Measurements from ENCODE around the gene LRRC37B. TPM values are rescaled to one million over a fixed set of nuclear protein-coding genes. Genes with fewer than 3 reads are reported as not detected.

Gene LRRC37B
- total RNA-seq, 4 donors from 2014 or later: 7.5 to 15.4 (median 11.4) TPM

DNA sequence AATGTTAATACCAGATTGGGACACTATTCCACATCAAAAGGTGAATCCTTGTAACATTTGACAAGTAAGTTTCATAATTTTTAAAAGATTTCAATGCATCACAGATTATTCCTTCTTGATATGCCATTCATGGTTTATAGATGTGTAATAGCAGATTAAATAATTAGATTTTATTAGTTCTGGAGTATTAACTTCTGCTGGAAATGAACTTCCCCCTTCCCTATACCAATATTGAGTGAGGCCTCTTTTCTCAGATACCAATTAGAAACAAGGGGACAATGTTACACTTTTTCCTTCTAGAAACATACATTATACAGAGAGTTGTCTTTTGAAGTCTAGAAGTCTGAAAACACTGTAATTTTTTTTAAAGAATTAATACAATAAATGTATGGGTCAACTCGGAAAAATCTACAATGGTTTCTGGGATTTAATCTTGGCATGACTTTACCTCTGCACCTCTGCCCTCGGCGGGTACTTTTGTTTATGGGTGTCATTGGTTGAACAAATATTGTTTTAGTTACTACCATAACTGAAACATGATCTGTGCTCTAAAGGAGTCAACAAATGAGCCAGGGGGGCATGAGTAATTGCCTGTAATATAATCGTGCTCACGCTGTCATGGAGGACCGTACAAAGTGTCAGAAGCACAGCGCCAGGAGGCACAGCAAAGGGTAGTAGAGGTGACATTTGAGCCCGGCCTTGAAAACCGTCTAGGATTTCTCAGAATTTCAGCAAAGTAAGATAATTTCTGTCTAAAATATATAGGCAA, 8.2 kb downstream of the LRRC37B start:
- DNase-seq (ENCODE audit: extremely low spot score): no peak
- TF ChIP-seq POLR2AphosphoS5 (IDR thresholded peaks at IDR 0.05) (no peak), POLR2A (IDR thresholded peaks at IDR 0.05; ENCODE audit: low read depth) (no peak), EP300 (IDR thresholded peaks at IDR 0.05) (no peak)
- TF ChIP-seq, protein P1, sequence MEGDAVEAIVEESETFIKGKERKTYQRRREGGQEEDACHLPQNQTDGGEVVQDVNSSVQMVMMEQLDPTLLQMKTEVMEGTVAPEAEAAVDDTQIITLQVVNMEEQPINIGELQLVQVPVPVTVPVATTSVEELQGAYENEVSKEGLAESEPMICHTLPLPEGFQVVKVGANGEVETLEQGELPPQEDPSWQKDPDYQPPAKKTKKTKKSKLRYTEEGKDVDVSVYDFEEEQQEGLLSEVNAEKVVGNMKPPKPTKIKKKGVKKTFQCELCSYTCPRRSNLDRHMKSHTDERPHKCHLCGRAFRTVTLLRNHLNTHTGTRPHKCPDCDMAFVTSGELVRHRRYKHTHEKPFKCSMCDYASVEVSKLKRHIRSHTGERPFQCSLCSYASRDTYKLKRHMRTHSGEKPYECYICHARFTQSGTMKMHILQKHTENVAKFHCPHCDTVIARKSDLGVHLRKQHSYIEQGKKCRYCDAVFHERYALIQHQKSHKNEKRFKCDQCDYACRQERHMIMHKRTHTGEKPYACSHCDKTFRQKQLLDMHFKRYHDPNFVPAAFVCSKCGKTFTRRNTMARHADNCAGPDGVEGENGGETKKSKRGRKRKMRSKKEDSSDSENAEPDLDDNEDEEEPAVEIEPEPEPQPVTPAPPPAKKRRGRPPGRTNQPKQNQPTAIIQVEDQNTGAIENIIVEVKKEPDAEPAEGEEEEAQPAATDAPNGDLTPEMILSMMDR (IDR thresholded peaks at IDR 0.05): no peak
- Histone ChIP-seq H3K27ac (replicated peaks in 1 of 4) (no peak overlapping the region), H3K9me3 (no peaks in the 10 kb centered on the region), H3K4me3 (no peak overlapping the region), H3K27me3 (no peaks in the 10 kb centered on the region), H3K36me3 (peaks cover 0 to 26% (median under 1%) of the 10 kb centered on the region in 4 donors), H3K4me1 (peaks cover 0 to 10% (median 4%) of the 10 kb centered on the region in 4 donors)
- WGBS: 79% methylated on average over 9 of the region's 9 CpGs
- intact Hi-C loops (cut with DNase I): no loop called here

DNA sequence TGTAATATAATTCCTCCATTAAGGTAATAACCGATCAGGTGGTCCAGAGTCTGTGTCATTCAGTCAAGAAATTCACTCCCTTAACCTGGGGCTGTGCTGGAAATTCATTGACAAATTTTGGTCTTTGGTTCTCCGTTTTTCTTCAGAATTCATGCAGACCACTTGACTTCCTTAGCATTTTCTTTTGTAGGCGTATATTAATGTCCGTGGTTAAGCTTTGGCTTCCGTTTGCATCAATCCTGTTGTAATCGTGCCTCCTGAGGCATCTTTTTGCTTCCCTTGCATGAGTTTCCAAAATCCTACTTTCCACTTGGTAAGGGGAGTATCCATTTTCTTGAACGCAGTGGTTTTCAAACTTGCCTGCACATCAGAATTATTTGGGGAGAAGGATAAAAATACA, 9.0 kb downstream of the LRRC37B start:
- no peaks in the 10 kb centered on the region for H3K9me3 ChIP-seq
- DNase-seq (ENCODE audit: extremely low spot score): no peak
- TF ChIP-seq, protein P1 (IDR thresholded peaks at IDR 0.05): no peak
- TF ChIP-seq EP300 (IDR thresholded peaks at IDR 0.05): no peak
- peaks cover 0 to 33% (median 6%) of the 10 kb centered on the region in 4 donors for H3K36me3 ChIP-seq
- H3K27me3 ChIP-seq: no peaks in the 10 kb centered on the region
- 84% methylated on average over 7 of the region's 7 CpGs for WGBS
- H3K4me1 ChIP-seq: peaks cover 3 to 14% (median 9%) of the 10 kb centered on the region in 4 donors
- intact Hi-C loops (cut with DNase I): no loop called here
- no peak overlapping the region for H3K4me3 ChIP-seq
- no peak overlapping the region for H3K27ac ChIP-seq (replicated peaks in 1 of 4)

DNA sequence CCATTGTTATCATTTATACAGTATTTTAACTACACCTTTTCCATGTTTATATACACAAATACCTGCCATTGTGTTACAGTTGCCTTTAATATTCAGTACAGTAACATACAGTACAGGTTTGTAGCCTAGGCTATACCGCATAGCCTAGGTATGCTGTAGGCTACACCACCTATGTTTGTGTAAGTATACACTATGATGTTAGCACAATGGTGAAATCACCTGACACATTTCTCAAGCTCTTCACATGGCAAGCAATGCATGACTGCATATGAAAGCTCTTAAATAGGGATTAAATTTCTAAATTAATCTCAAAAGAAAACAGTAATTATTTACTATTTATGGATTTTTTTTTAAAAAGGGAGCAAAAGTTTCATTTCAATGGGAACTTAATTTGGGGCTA, 12.0 kb downstream of the LRRC37B start:
- Histone ChIP-seq H3K4me1 (peaks cover 3 to 9% (median 8%) of the 10 kb centered on the region in 4 donors), H3K4me3 (no peak overlapping the region), H3K36me3 (peaks cover 5 to 48% (median 17%) of the 10 kb centered on the region in 4 donors), H3K27ac (replicated peaks in 1 of 4) (no peak overlapping the region), H3K9me3 (no peaks in the 10 kb centered on the region), H3K27me3 (no peaks in the 10 kb centered on the region)
- intact Hi-C loops (cut with DNase I): no loop called here
- no peak for DNase-seq (ENCODE audit: extremely low spot score)
- TF ChIP-seq POLR2A (IDR thresholded peaks at IDR 0.05; ENCODE audit: low read depth): no peak
- no peak for TF ChIP-seq POLR2AphosphoS5 (IDR thresholded peaks at IDR 0.05)
- TF ChIP-seq, protein P1 (IDR thresholded peaks at IDR 0.05): no peak
- no peak for TF ChIP-seq EP300 (IDR thresholded peaks at IDR 0.05)
- WGBS: 100% methylated on average over 1 of the region's 1 CpG

DNA sequence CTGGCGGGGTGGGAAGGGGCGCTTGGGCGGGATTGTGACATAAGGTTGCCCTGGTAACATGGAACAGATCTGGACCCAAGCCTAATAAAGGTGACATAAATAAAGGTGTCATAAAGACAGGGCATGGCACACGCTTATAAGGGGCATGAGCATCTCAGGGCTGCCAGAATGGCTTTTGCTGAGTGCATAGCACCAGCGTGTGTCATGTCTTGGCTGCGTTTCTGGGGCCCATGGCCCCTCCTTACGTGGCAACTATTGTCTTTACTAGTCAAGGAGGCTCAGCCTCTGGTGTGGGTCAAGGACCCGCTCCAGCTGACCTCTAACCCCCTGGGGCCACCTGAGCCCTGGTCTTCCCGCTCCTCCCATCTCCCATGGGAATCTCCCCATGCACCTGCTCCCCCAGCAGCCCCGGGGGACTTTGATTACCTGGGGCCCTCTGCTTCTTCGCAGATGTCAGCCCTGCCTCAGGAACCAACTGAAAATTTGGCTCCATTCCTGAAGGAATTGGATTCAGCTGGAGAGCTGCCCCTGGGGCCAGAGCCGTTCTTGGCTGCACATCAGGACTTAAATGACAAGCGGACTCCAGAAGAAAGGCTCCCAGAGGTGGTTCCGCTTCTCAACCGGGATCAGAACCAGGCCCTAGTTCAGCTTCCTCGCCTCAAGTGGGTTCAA, 13.9 kb downstream of the LRRC37B start:
- Histone ChIP-seq H3K36me3 (peaks cover 5 to 49% (median 17%) of the 10 kb centered on the region in 4 donors), H3K4me1 (peaks cover 3 to 9% (median 8%) of the 10 kb centered on the region in 4 donors), H3K4me3 (no peak overlapping the region), H3K27me3 (no peaks in the 10 kb centered on the region), H3K9me3 (no peaks in the 10 kb centered on the region), H3K27ac (replicated peaks in 1 of 4) (no peak overlapping the region)
- 79% methylated on average over 13 of the region's 16 CpGs for WGBS
- DNase-seq (ENCODE audit: extremely low spot score): no peak
- intact Hi-C loops (cut with DNase I): no loop called here
- TF ChIP-seq, protein P1 (IDR thresholded peaks at IDR 0.05): no peak
- no peak for TF ChIP-seq POLR2AphosphoS5 (IDR thresholded peaks at IDR 0.05)
- TF ChIP-seq POLR2A (IDR thresholded peaks at IDR 0.05; ENCODE audit: low read depth): no peak
- no peak for TF ChIP-seq EP300 (IDR thresholded peaks at IDR 0.05)

Data from esophagus muscularis mucosa (tissue), 4 donors.